Effector CD4-positive, alpha-beta T cell (primary cell): ENCODE data around the gene SCLY.
"Not testable (repeated sequence)": the region's sequence is repeated elsewhere in the genome, so short reads cannot be mapped to it uniquely, and the experiment has no call there.

ENCODE experiments used
- DNase-seq: peaks from one replicate; pipeline ENCODE4 v3.0.0-alpha.2; 2020

SCLY gene

DNA sequence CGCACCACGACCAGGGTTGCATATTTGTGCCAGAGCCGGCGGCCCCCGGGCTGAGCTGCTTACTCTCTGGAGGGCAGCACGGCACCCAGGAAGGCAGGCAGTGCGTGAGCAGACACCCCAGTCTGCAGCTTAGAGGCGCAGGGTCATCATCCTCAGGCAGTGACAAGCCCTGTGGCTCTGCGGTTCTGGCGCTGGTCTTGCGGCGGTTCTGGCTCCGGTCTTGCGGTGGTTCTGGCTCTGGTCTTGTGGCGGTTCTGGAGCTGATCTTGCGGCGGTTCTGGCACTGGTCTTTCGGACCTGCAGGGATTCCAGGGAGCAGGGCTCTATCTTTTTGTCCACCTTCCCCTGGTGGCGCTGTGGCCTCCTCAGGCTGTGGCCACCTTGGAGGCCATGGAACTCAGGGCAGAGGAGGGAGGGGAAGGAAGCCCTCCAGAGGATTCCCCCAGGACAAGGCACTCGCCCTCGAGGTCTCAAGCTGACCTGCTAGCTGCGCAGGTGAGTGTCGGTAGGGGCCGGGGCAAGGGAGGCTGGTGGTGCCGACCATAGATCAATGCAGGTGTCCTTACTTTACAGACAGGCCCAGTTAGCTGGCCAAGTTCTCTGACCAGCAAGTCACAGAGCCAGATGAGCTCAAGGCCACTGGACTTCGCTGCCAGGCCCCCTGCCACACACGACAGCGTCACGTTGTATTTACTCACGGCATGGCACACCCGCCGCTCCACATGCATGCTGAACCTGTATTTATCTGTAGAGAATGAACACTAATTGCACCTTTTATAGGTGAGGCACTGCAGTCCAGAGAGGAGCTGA, 54.3 kb downstream of the SCLY start:
- DNase-seq: no peak

DNA sequence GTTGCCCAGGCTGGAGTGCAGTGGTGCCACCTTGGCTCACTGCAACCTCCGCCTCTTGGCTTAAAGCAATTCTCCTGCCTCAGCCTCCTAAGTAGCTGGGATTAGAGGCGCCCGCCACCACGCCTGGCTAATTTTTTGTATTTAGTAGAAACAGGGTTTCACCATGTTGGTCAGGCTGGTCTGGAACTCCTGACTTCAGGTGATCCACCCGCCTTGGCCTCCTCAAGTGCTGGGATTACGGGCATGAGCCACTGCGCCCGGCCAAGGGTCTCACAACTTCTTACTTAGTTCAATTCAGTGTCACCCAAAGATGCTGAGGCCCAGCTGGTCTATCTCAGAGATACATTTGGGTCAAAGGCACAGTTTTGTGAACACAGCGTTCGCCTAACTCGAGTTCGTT, 54.9 kb downstream of the SCLY start:
- not testable (repeated sequence) for DNase-seq

DNA sequence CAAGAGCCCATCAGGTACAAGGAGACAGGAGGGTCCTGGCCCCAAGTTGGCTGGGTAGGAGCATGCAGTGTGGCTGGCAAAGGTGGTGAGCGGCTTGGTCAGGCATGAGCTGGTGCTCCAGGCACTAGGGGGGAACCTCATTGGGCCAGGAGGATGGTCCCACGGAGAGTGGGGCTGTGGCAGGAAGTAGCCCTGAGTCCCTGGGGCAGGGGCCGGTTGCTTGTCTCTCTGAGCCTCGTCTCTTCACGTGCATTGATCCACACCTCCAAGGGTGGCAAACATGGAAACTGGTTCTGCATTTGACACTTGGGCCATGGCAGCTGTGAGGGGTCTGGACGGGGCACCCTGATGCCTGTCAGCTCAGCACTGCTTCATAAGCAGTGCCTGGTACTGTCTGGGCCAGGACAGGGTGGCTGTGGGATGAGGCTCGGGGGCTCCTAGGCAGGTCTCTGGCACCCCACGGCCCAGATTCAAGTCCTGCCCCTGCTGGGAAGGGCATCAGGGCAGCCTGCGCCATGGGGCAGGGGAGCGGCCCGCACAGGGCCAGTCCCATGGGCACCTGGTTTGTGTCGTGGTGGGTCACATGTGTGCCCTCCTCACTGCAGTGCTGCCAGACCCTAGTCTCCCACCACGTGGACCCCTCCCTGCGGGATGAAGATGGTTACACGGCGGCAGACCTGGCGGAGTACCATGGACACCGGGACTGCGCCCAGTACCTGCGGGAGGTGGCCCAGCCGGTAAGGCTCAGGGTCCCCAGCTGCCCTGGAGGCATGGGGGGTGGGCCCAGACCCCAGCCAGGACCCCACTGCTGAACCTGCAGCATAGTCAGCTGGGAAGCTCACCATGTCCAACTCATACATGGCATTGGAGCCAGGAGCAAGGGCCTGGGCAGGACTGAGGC, 55.7 kb downstream of the SCLY start:
- no peak for DNase-seq

DNA sequence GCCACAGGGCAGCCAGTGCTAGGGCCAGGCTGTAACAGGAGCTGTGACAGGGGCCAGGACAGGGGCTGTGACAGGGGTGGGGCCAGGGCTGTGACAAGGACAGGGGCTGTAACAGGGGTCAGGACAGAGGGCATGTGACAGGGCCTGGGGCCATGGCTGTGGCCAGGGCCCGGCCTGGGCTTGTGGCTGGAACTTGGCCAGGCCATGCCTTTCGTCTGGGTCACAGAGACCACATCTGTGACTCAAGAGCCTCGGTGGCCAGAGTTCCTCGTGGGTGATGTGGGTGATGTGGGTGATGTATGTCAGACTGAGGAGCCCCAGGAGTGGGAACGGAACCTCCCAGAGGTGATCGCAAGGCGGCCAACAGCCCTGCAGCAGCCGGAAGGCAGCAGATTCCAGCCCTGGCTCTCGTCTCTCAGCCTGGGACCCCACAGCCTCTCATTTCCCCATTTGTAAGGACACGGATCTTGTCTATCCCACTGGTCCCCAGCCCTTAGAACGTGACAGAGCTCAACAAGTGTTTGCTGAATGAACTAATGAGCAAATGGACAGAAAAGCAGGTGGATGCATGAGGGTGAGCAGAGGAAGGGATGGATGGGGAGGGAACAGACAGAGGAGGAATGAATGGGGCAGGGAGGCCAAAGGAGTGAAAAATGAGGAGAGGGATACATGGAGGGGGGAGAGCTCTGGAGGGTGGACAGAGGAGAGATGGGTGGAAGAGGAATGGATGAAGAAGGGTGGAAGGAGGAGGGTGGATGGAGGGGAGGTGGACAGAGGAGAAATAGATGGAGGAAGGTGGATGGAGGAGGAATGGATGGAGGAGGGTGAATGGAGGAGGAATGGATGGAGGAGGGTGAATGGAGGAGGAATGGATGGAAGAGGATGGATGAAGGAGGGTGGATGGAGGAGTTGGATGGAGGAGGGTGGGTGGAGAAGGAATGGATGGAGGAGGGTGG, 56.7 kb downstream of the SCLY start:
- no peak for DNase-seq

DNA sequence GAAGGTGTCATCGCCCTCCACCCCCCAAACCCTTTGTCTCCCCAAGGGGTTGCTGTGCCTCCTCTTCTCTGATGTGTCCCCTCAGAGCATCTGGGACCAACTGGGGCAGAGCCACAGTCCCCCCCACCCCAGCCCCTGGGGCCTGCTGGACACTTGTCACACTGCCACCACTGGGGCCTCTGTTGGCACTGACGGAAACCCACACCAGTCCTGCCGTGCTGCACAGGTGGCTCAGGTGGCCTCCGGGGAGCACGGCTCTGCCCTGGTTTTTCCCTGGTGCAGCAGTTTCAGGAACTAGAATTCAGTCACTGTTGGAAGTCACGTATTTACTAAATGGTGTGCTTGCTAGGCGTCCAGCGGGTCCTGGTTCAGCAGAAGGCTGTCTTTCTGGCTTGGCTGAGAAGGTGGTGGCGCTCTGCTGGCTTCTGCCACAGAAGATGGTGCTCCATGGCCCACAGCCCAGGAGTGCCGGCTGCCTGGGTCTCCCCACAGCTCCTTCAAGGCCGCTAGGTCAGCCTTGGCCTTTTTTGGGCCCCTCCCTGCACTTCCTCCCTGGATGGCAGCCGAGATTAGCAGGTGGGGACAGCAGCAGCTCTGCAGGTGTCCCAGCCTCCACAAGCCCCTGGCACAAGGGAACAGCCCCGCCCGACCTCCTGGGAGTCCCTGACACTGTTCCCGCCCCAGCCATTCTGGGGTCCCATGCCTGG, 59.1 kb downstream of the SCLY start:
- no peak for DNase-seq

DNA sequence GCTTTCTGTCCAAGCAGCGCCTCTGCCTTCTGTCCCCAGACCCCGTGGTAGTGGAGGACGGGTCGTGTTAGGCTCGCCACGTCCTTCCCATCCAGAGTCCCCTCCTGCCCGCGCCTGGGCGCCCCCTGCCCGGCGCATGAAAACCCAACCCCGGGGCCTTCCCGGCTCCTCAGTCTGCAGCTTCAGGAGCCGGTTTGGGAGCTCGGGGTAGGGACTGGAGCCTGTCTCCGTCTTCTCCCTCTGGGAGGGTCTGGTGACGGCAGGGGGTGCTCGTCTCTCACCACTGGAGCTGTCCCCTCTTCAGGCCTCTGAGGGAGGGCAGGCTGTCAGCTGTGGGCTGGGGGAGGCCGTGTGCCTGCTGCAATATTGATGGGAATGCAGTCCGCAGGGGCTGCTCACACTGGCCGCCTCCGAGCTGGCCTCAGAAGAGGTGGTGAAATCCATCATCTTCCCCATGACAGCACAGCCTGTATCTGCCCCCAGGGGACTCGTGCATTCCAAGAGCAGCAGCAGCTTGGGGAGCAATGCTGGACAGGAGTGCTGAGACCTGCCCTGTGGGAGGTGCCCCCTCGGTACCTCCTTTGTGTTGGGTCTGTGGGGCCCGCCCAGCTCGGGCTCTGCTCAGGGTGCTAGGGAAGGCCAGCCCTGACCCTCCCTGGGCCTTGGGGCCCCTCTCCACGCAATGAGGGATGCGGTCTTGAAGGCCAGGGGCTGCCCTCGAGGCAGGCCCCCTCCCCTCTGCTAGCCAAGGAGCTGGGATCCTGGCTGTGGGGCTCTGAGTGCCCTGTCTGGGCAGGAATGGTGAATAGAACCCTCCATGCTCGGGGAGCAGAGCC, 59.9 kb downstream of the SCLY start:
- no peak for DNase-seq

DNA sequence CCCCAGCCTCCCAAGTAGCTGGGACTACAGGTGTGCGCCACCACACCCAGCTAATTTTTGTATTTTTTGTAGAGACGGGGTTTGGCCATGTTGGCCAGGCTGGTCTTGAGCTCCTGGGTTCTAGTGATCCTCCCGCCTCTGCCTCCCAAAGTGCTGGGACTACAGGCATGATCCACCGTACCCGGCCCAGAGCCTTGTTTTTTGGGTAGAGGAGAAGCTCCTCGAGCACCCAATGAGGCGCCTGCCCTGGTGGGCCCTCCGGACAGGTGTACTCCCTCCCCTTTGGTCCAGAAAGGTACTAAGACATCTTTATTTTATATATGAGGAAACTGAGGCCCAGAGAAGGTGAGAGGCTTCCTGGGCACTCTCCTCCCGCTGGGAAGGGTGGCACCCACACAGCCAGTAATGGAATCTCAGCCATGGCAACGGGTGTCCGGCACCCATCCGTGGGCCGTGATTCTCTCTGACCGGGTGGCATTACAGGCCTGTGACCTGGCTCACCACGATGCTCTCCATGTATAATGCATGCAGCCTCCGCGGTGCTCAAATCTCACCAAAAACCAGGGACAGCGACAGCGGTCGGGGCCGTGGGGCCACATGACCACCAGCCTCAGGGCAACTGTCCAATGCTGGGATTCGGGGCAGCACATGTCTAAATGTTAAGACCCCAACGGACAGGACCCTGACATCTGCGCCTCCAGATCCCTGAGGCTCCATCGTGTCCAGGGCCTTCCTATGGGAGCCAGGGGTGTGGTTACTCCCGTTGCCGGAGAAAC, 60.9 kb downstream of the SCLY start:
- DNase-seq: no peak

DNA sequence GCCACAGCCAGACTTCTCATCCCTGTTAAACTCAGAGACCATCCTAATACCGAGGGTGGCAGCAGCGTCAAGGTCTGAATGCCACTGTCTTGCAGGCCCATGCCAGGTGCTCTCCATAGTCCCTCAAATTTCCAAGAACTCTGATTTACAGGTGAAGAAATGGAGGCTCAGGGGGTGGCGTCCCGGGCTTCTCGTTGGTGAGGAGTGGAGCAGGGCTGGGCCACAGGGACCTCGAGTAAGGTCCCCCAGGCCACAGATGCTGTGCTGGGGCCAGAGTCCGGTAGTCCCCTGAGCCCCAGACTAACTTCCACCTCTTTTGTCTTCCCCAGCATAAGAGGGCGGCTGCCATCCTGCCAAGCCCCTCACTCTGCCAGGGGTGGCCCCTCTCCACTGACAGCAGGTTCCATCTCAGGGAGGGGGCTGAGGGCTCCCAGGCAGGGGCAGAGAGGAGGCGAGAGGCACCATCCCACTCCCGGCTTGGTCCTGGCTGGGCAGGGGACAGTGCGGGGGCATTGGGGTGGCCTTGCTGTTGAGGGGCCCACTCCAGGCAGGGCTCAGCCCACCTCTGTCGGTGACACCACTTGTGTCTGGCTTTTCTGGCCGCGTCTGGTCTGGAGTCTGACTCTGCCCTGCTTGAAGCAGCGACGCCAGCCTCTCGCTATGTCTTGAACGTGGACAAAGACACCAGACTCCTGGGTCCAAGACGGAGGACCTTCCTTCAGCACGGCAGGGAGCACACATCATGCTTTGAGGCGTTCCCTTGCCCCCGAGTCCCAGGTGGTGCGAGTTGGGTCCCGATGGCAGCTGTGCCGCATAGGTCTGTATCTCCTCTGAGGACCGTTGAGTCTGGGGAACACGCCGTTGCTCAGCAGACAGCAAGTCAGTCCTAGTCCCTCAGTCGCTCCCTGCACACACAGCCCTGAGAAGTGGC, 61.8 kb downstream of the SCLY start:
- no peak for DNase-seq

DNA sequence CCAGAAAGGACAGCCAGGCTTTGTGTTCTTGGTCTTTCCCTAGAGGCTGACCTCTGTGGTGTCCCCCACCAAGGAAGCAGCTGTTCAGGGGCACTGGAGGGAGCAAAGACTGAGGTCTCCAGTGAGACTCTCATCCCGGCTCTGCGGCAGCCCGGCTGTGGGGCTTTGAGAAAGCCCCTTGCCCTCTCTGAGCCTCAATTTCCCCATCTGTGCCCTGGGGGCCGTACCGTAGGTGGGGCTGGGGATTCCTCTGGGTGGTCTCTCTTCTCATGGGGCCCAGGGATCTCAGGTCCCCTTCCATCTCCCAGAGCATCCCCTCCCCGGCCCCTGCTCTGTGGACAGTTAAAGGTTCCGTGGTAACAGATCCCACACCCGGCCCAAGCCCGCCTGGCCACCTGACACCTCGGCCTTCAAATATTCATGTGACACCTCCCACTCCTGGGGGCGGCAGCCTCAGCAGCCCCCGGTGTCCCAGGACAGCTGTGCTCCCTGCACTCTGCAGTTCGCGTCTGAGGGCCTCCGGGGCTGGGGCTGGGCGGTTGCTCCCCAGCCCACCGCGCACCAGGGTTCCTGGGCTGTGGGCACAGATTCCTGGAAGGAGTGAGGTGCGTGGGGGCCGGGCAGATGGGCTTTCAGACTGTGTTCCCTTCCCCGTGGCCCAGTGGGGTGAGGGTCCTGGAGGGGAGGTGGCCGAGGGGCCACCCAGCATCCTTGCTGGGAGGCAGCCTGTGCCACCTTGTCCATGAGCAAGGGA, 62.6 kb downstream of the SCLY start:
- no peak for DNase-seq

DNA sequence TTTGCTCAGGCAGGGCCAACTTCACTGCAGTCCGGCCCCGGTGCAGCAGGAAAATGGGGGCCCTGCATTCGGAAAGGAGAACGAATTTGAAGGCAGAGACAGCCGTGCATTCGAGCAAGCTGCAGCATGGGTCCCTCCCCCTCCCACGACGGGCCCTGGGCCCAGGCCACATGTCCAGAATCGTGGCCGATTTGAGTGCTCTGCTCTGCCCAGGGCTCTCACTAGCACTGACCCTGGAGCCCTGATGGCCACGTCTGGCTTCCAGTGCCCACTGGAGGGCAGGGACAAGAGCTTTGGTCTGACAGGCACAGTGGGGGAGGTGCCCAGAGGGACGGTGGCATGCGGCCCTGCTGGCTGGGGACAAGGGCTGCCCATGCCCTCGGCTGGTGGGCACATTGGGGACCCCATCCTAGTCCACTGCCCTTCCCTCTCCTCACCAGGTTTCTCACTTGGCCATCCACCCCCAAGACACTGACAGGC, 63.2 kb downstream of the SCLY start:
- DNase-seq: no peak

DNA sequence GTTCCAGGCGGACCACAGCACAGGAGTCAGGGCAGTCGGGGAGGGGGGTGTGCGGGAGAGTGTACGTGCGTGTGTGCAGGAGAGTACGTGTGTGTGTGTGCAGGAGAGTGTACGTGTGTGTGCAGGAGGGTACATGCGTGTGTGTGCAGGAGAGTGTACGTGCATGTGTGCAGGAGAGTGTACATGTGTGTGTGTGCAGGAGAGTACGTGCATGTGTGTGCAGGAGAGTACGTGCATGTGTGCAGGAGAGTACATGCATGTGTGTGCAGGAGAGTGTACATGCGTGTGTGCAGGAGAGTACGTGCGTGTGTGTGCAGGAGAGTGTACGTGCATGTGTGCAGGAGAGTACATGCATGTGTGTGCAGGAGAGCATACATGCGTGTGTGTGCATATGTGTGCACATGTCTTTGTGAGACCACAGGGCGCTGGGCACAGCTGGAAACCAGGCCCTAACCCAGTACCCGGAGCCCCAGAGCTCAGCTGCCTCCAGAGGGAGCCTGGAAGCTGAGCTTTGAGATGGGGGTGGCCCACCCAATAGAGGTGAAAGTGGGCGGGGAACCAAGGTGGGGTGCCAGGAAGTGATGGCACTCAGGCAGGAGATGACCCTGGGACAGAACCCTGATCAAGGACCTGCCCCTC, 63.8 kb downstream of the SCLY start:
- DNase-seq: no peak

DNA sequence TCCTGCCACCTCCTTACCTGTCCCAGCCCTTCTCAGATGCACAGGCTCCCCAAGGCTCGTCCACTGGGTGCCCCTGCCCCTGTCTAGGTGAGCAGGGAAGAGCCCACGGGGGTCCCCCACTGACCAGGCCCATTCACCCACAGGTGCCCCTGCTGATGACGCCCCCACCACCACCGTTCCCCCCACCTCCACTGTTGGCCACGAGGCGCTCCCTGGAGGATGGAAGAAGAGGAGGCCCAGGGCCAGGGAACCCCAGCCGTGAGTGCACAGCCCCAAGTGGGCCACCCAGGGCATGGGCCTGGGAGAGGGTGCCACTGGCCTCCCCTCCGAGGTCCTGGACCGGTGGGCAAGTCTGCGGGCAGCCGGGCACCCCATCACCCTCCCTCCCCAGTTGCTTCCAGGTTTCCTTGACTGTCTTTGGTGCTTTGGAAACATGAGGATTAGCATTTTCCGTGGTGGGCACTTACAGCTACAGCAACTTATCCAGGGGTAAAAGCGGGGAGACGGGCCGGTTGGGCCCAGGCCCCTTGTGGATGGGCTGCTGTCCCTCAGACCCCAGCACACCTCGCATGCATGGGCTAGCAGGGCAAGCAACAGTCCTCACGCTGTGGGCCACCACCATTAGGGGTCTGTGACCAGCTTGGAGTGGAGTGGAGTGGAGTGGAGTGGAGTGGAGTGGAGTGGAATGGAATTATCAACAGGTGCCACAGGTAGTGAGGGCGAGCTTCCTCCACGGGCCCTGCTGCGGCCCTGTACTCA, 64.5 kb downstream of the SCLY start:
- DNase-seq: no peak

DNA sequence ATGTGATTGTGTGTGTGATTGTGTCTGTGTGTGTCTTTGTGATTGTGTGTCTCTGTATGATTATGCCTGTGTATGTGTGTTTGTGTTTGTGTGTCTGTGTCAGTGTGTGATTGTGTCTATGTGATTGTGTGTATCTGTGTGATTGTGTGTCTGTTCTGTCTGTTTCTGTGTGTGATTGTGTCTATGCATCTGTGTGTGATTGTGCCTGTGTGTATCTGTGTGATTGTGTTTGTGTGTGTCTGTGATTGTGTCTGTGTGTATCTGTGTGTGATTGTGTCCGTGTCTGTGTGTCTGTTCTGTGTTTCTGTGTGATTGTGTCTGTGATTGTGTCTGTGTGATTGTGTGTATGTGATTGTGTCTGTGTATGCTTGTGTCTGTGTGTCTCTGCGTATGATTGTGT, 65.5 kb downstream of the SCLY start:
- no peak for DNase-seq

DNA sequence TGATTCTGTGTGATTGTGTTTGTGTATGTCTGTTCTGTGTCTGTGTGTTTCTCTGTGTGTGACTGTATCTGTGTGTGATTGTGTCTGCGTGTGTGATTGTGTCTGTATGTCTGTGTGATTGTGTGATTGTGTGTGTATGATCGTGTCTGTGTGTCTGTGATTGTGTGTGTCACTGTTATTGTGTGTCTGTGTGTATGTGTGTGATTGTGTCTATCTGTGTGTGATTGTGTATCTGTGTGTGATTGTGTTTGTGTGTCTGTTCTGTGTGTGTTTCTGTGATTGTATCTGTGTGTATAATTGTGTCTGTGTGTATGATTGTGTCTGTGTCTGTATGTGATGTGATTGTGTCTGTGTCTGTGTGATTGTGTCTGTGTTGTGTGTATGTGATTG, 66.0 kb downstream of the SCLY start:
- no peak for DNase-seq

DNA sequence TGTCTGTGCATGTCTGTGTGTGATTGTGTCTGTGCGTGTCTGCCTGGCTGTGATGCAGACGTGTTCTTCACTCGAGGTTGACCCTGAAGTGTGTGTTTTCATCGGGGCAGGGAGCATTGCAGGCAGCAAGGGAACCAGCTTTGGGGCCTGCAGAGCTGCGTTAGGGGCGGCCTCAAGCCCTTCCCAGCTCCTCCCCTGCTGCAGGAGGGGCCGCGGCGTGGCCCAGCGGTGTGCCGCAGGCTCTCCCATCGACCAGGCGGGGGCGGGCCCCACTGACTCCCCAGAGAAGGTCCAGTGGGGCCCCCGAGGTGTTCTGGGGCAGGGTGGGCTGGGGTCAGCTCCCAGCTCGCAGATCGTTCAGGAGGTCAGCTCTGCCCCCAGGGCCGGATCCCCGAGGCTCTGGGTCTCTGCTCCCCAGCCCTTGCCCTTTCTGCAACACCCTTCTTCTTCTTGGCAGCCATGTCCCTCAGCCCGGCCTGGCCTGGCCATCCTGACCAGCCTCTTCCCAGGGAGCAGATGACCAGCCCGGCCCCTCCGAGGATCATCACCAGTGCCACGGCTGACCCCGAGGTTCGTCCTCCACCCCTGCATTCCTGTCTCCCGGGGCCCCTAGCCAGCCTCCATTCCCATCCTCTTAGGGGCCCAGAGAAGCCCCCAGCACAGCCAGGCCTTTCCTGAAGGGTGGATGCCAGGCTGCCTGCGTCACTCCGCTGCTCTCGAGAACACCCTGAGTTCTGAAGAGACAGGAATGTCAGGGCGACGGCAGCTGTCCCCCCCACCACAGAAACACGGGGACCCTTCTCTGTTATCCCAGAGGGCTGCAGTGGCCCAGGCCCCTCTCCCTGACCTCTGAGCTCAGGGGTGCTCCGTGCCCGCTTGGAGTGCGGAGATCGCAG, 66.6 kb downstream of the SCLY start:
- no peak for DNase-seq

DNA sequence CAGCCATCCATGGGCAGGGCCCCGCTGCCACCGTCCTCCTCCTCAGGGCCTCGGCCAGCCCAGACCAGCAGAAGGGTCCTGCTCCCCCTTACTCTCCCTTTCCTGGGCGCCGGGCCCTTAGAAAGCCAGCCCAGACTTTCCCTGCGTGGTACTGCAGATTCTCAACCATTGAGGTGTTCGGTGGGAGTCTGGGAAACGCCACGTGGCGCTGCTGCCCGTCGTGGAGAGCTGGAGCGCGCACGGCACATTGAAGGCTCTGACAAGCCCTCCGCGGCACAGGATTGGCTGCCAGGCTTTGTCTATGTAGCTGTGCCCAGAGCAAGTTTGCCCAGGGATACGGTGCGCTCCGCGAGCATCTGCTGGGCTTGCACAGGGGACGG, 67.2 kb downstream of the SCLY start:
- no peak for DNase-seq
